ENCODE measurements around the gene CD6.

Gene CD6

DNA sequence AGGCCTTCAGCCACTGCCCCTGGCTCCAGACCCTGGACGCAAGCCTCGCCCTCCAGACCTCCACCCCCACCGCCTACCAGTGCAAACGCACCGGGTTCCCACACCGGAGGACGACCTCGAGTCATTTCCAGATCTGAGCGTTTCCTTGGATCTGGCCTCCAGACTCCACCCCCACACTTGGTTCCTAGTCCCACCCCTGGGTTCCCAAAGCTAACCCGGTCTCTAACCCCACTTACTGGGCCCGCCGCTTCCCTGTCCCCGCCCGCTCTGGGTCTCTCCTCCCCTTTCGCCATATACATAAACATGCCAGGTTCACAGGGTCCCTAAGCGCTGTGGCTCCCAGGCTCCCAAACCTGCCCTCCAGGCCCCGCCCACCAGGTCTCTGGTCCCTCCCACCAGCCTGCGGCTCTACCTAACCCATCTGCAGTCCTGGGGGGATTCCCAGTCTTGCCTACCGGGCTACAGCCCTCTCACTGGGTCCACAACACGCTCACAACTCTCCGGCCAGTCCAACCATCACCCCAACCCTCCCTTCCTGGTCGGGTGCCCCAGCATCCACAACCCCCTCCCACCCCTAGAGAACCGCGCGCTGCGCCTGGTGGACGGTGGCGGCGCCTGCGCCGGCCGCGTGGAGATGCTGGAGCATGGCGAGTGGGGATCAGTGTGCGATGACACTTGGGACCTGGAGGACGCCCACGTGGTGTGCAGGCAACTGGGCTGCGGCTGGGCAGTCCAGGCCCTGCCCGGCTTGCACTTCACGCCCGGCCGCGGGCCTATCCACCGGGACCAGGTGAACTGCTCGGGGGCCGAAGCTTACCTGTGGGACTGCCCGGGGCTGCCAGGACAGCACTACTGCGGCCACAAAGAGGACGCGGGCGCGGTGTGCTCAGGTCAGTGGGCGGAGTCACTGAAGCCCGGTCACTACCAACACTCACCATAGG is 36.7 kb downstream of the CD6 start:
- in situ Hi-C loops (cut with MboI; ENCODE audit: low sequenced_read_pairs) = no loop called here

DNA sequence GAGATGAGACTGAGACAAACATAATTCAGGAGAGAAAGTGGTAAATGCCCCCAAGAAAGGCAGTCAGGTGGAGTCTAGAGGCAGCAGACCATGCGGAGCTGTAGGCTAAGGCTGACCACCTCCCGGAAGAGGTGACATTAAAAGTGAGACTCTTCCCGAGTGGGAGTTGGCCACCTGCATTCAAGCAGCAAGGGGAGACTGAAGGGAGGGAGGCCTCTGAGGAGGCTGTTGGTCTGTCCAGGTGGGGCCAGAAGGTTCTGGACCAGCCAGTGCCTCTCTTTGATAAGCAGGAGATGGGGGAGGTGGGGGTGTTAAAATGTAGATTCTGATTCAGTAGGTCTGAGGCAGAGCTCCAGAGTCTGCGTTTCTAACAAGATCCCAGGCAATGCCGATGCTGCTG is 37.5 kb downstream of the CD6 start:
- in situ Hi-C loops (cut with MboI; ENCODE audit: low sequenced_read_pairs) = no loop called here

GRCh38 chr11:61009392-61010275 is 38.2 kb downstream of the CD6 start:
- in situ Hi-C loops (cut with MboI; ENCODE audit: low sequenced_read_pairs) = no loop called here

DNA sequence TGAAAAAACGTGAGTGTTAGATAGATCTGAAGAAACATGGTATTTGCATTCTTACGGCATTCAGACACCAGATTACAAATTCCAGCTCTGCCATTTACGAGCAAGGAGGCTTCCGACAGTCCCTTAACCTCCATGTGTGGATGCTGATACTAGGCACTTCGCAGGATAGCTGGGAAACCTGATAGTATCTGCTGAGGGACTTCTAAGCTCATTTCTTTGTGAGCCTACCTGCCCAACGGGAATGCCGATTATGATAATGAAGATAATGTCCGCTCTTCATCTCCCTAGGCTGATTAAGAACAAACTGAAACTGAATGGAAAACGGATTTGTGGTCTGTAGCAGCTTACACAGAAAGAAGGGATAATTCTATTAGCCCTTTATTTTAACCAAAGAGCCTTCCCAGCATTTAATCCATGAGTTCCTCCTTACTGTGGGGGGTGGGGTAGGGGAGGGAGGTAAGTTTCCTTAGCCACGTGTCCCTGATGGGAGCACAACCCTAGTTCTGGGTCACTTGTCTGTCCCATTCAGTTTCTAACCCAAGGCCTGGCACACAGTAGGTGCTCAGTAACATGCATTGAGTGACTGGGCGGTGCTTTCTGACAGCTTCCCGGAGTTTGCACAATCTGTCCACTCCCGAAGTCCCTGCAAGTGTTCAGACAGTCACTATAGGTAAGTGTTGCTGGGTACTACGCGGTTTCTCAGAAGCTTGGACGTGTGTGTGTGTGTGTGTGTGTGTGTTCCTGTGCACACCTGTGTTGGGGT is 39.2 kb downstream of the CD6 start:
- in situ Hi-C loops (cut with MboI; ENCODE audit: low sequenced_read_pairs) = no loop called here

DNA sequence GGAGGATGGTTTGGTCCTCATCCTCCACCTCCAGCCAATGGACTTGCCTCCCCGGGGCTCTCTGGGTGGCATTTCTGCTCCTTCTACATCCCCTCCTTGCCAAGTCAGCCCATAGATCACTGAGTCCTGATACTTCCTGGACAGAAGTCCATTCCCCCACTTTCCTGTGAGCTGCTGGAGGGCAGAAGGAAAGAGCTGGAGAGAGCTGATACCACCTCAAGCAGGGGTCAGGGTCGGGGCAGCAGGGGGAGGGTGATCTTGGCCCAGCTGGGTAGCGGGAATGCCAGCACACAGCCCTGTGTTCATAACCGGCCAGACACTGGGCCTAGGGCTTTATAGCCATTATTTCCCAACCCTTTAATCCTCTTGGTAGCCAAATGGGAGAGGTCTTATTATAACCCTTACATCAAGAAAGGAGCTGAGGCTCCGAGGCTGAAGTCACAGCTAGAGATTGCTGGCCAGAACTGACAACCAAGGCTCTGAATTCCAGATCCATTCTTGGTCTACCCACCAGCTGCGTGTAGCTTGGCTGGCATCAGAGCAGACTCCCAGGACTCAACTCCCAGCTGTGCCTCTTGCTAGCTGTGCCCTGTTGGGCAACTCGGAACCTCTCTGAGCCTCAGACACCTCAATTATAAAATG is 39.9 kb downstream of the CD6 start:
- in situ Hi-C loops (cut with MboI; ENCODE audit: low sequenced_read_pairs) = no loop called here

- in situ Hi-C loops (cut with MboI; ENCODE audit: low sequenced_read_pairs) = no loop called here
These were observed 40.7 kb downstream of the CD6 start for GRCh38 chr11:61011950-61012736.

GRCh38 chr11:61012737-61013215 is 41.3 kb downstream of the CD6 start:
- in situ Hi-C loops (cut with MboI; ENCODE audit: low sequenced_read_pairs) = no loop called here

DNA sequence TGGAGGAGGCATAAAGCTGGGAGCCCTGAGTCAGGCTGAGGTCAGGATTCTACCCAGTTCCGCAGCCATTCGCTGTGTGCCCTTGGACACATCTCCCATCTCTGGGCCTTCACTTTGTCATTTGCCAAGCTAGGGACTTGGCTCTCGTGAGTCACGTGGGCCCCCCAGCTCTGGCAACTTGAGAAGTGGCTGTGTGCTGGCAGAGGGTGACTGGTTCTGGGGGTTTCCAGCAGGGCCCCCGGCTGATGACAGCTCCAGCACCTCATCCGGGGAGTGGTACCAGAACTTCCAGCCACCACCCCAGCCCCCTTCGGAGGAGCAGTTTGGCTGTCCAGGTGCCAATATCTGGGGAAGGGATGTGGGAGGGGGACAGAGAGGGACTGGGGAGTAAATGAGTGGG is 46.6 kb downstream of the CD6 start:
- in situ Hi-C loops (cut with MboI; ENCODE audit: low sequenced_read_pairs) = no loop called here

- in situ Hi-C loops (cut with MboI; ENCODE audit: low sequenced_read_pairs) = no loop called here
These were observed 47.8 kb downstream of the CD6 start for GRCh38 chr11:61019037-61019831.

DNA sequence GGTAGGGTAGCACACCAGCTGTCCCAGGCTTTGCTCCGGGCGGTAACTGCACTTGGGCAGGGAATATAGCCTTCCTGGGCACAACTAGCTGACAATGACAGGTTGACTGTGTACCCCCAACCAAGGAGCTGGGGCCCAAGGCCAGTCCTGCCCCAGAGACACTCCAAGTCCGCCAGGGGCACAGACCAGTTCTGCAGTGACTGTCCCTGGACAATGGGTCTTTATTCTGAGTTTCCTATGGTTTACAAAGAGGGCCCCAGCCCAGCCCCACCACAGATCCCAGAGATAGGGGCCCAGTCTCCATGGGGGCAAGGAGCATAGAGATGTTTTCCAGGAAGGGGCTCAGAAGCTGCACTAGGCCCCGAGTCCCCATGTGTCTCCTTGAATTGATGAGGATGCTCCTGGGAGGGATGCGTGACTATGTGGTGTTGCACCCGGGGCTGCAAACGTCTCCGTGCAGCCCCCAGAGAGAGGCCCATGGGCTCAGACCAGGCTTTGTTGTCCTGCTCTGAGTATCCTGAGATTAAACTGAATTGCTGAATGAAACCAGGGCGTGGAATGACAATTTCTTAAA is 48.4 kb downstream of the CD6 start:
- in situ Hi-C loops (cut with MboI; ENCODE audit: low sequenced_read_pairs) = no loop called here

GRCh38 chr11:61020551-61021235 is 49.2 kb downstream of the CD6 start:
- in situ Hi-C loops (cut with MboI; ENCODE audit: low sequenced_read_pairs) = no loop called here

DNA sequence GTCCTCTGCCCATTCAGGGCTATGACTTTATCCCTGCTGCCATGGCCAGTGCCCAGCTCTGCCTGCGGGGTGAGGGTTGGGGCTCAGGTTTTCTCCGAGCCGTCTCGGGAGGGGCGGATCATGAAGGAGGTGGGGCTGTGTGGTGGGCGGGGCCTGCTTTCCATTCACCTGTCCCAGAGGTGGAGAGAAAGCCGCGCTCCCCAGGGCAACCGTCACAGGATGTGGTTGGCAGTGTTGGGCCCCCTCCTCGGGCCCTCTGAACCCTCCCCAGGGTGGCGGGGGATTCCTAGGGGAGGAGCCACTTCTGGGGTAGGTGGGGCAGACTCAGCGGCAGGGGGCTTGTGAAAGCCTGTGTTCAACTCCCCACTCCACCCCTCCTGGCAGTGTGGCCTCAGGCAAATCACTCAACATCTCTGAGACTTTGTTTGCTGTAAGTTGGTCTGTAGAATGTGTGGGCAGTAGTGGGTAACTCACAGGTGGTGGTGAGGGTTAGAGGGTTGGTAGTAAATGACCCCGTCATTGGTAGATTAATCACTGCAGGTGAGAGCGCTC is 50.3 kb downstream of the CD6 start:
- in situ Hi-C loops (cut with MboI; ENCODE audit: low sequenced_read_pairs) = no loop called here

DNA sequence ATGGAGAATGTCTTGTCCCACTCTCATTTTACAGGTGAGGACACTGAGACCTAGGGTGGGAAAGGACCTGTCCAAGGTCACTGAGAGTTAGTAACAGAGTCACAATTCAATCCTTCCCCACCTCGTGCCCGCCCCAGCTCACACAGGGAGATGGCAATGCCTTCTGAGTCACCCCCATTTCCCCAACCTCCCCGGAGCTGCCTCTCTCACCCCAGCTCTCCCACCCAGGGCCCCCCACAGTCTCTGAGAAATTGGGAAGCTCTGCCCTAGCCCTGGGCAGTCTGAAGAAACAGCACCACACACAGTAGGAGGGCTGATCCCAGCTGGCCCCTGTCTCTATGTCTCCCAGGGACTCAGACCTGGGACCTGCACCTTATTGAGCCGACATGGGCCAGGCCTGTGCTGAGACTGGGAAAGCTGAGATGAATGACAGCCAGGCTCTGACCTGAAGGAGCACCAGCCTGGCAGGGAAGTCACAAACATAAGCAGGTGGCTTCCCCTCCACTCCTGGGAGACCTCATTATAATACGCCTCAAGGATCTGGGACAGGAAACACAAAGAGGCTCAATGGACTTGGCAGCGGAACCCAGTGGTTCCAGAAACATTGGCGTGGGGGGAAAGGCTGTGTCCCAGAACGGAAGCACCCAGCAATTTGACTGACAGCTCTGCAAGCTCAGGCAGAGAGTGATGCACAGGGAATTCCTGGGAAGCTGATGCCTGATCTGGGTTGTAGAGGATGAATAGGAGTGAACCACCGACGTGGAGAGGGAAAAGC is 51.0 kb downstream of the CD6 start:
- in situ Hi-C loops (cut with MboI; ENCODE audit: low sequenced_read_pairs) = no loop called here

- in situ Hi-C loops (cut with MboI; ENCODE audit: low sequenced_read_pairs) = no loop called here
These were observed 51.8 kb downstream of the CD6 start for GRCh38 chr11:61023086-61023965.

- in situ Hi-C loops (cut with MboI; ENCODE audit: low sequenced_read_pairs) = no loop called here
These were observed 52.5 kb downstream of the CD6 start for GRCh38 chr11:61023966-61024295.
